ENCODE measurements around the gene REEP5. TPM values are rescaled to one million over a fixed set of nuclear protein-coding genes. Genes with fewer than 3 reads are reported as not detected.

Gene REEP5
- total RNA-seq, 1 experiment from 2014 or later, result 85.2 TPM

DNA sequence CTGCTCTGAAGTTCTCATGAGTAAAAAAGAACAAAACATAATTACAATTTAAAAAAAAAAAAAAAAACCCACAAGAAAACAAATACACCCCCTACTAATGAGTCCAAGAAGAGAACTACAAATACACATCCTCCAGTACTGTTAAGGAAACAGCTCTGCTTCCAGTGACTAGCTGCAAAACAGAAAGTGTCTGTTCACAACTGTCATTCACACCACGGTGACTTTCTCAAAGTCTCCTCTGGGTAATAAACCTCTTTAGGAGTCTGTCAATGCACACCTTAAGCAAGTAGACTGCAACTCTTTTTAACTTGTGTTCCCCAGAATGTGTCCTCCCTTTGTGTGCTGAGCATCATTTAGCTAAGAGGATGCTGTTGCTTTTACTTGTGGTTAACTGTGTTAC, 6.2 kb downstream of the REEP5 start:
- intact Hi-C loops (cut with micrococcal nuclease), result no loop called here
- no peak for ATAC-seq
- ChIA-PET CTCF (no interaction called here), POLR2A (ENCODE audit: unreplicated experiment) (interaction anchor here (0.6 kb wide), 1 partner anchor 18 kb away, joined by 4 read pairs; no protein-coding TSS in a partner anchor)
- Histone ChIP-seq H3K9ac (ENCODE audit: low read length) (no peak overlapping the region), H3K27me3 (ENCODE audit: low read length) (no peaks in the 10 kb centered on the region), H3K4me1 (ENCODE audit: insufficient read depth, low read length) (peaks cover 11% of the 10 kb centered on the region; the same call in 1 of the 2 replicates), H3K9me3 (ENCODE audit: low read length) (no peaks in the 10 kb centered on the region), H3K36me3 (ENCODE audit: low read depth, low read length) (peaks cover 10% of the 10 kb centered on the region), H3K79me2 (ENCODE audit: low read length) (peaks cover 61% of the 10 kb centered on the region), H3K4me3 (ENCODE audit: low read length) (no peak overlapping the region), H3K9me2 (replicated peaks; ENCODE audit: low read length) (no peaks in the 10 kb centered on the region), H3K4me2 (ENCODE audit: low read length) (no peak overlapping the region), H3K27ac (ENCODE audit: low read length) (no peak overlapping the region), H2AFZ (ENCODE audit: low read length) (no peak overlapping the region), H3F3A (ENCODE audit: low read length, unreplicated experiment) (no peaks in the 10 kb centered on the region), H4K20me1 (ENCODE audit: low read length) (no peaks in the 10 kb centered on the region)
- no peak for DNase-seq
- BruUV-seq (replicated peaks), result no TSS peak
- TF ChIP-seq EZH2phosphoT487 (IDR thresholded peaks at IDR 0.05; ENCODE audit: borderline replicate concordance, low read length) (no peak), EZH2 (IDR thresholded peaks at IDR 0.05; ENCODE audit: low read length, unreplicated experiment) (no peak)
- TF ChIP-seq, protein P1, sequence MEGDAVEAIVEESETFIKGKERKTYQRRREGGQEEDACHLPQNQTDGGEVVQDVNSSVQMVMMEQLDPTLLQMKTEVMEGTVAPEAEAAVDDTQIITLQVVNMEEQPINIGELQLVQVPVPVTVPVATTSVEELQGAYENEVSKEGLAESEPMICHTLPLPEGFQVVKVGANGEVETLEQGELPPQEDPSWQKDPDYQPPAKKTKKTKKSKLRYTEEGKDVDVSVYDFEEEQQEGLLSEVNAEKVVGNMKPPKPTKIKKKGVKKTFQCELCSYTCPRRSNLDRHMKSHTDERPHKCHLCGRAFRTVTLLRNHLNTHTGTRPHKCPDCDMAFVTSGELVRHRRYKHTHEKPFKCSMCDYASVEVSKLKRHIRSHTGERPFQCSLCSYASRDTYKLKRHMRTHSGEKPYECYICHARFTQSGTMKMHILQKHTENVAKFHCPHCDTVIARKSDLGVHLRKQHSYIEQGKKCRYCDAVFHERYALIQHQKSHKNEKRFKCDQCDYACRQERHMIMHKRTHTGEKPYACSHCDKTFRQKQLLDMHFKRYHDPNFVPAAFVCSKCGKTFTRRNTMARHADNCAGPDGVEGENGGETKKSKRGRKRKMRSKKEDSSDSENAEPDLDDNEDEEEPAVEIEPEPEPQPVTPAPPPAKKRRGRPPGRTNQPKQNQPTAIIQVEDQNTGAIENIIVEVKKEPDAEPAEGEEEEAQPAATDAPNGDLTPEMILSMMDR (conservative IDR thresholded peaks at IDR 0.05; ENCODE audit: low read depth, low read length), result no peak

DNA sequence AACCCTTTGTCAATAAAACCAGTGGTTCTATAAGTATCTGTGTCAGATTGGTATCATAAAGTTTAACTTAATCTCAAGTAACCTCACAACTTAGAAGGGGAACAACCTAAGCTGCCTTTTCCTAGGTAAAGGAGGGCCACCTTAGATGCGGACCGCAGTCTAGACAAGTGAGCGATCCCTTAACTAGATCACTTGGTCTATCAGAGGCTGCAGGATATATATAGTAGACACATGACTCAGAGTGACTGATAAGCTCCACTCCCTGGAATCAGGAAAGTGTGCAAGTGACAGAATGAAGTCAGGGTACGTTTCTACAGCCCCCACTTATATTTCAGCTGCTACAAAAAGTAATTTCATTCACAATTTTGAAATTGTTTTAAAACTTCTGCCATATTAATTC, 7.4 kb downstream of the REEP5 start:
- ChIA-PET POLR2A (ENCODE audit: unreplicated experiment) (no interaction called here), CTCF (no interaction called here)
- no peak overlapping the region for H3K27ac ChIP-seq (ENCODE audit: low read length)
- no peak overlapping the region for H3K4me2 ChIP-seq (ENCODE audit: low read length)
- peaks cover 17% of the 10 kb centered on the region for H3K36me3 ChIP-seq (ENCODE audit: low read depth, low read length)
- H3K9ac ChIP-seq (ENCODE audit: low read length), result no peak overlapping the region
- no peaks in the 10 kb centered on the region for H3K9me3 ChIP-seq (ENCODE audit: low read length)
- no peak overlapping the region for H3K4me3 ChIP-seq (ENCODE audit: low read length)
- H3K79me2 ChIP-seq (ENCODE audit: low read length), result peaks cover 51% of the 10 kb centered on the region
- TF ChIP-seq EZH2 (IDR thresholded peaks at IDR 0.05; ENCODE audit: low read length, unreplicated experiment) (no peak), EZH2phosphoT487 (IDR thresholded peaks at IDR 0.05; ENCODE audit: borderline replicate concordance, low read length) (no peak)
- TF ChIP-seq, protein P1 (conservative IDR thresholded peaks at IDR 0.05; ENCODE audit: low read depth, low read length), result no peak
- no peaks in the 10 kb centered on the region for H4K20me1 ChIP-seq (ENCODE audit: low read length)
- intact Hi-C loops (cut with micrococcal nuclease), result no loop called here
- no TSS peak for BruUV-seq (replicated peaks)
- ATAC-seq, result peak; percentile 35; the same call in 1 of the 2 replicates
- no peaks in the 10 kb centered on the region for H3F3A ChIP-seq (ENCODE audit: low read length, unreplicated experiment)
- H3K9me2 ChIP-seq (replicated peaks; ENCODE audit: low read length), result no peaks in the 10 kb centered on the region
- H3K27me3 ChIP-seq (ENCODE audit: low read length), result no peaks in the 10 kb centered on the region
- no peak for DNase-seq
- H2AFZ ChIP-seq (ENCODE audit: low read length), result no peak overlapping the region
- peaks cover 4% of the 10 kb centered on the region; the same call in 1 of the 2 replicates for H3K4me1 ChIP-seq (ENCODE audit: insufficient read depth, low read length)

- no peak for DNase-seq
- no peaks in the 10 kb centered on the region for H3K9me3 ChIP-seq (ENCODE audit: low read length)
- no peak overlapping the region for H3K4me2 ChIP-seq (ENCODE audit: low read length)
- no peaks in the 10 kb centered on the region for H4K20me1 ChIP-seq (ENCODE audit: low read length)
- peaks cover 11% of the 10 kb centered on the region for H3K36me3 ChIP-seq (ENCODE audit: low read depth, low read length)
- BruUV-seq (replicated peaks), result no TSS peak
- H3K4me3 ChIP-seq (ENCODE audit: low read length), result no peak overlapping the region
- H3K9me2 ChIP-seq (replicated peaks; ENCODE audit: low read length), result no peaks in the 10 kb centered on the region
- POLR2A ChIA-PET (ENCODE audit: unreplicated experiment), result no interaction called here
- no peak for ATAC-seq
- H3K4me1 ChIP-seq (ENCODE audit: insufficient read depth, low read length), result peaks cover 4% of the 10 kb centered on the region; the same call in 1 of the 2 replicates
- peaks cover 18% of the 10 kb centered on the region for H3K79me2 ChIP-seq (ENCODE audit: low read length)
- H3K27me3 ChIP-seq (ENCODE audit: low read length), result no peaks in the 10 kb centered on the region
- CTCF ChIA-PET, result no interaction called here
- H3K27ac ChIP-seq (ENCODE audit: low read length), result no peak overlapping the region
- H2AFZ ChIP-seq (ENCODE audit: low read length), result no peak overlapping the region
- no peaks in the 10 kb centered on the region for H3F3A ChIP-seq (ENCODE audit: low read length, unreplicated experiment)
- intact Hi-C loops (cut with micrococcal nuclease), result no loop called here
- TF ChIP-seq EZH2 (IDR thresholded peaks at IDR 0.05; ENCODE audit: low read length, unreplicated experiment) (no peak), EZH2phosphoT487 (IDR thresholded peaks at IDR 0.05; ENCODE audit: borderline replicate concordance, low read length) (no peak)
- TF ChIP-seq, protein P1 (conservative IDR thresholded peaks at IDR 0.05; ENCODE audit: low read depth, low read length), result no peak
- no peak overlapping the region for H3K9ac ChIP-seq (ENCODE audit: low read length)
Measured at GRCh38 chr5:112910529-112910928, 11.5 kb downstream of the REEP5 start.
